Endothelial cell of umbilical vein (primary cell): ENCODE data around the gene VWCE. TPM values are rescaled to one million over a fixed set of nuclear protein-coding genes. Genes with fewer than 3 reads are reported as not detected.

Experiments
- BruUV-seq: library from RNA; stranded (reverse); fragments of 400-500 nt; replicated peaks from 2 replicates; lab custom pipeline; 2021; lab: Mats Ljungman, UMichigan
- CTCF ChIA-PET: fragments of 300-600, 350-600 bp; sonication (Branson Sonifier 250); formaldehyde crosslinking; loops from one replicate; lab custom pipeline; 2021; ENCODE audit warnings: antibody characterized with exemption, inconsistent platforms; lab: Charles Lee
- POLR2A ChIA-PET: fragments of 300-600, 350-600 bp; sonication (Branson Sonifier 250); formaldehyde crosslinking; loops from one replicate; lab custom pipeline; 2021; ENCODE audit warnings: antibody characterized with exemption, inconsistent platforms; lab: Charles Lee
- DNase-seq: peaks from one replicate; pipeline ENCODE4 v3.0.0-alpha.2; 2011; ENCODE audit warnings: low read depth, low spot score
- FAIRE-seq: peaks from 2 replicates; lab custom pipeline; 2011; peaks lifted over from hg19 to GRCh38; lab: Jason Lieb, UNC
- H2AFZ ChIP-seq: 2 replicates; pipeline ENCODE4 v1.6.0; 2012; ENCODE audit warnings: low read depth, low read length, control low read depth, inconsistent platforms
- H3K27ac ChIP-seq: 2 replicates; pipeline ENCODE4 v1.5.1; 2011; ENCODE audit warnings: low read depth, mild to moderate bottlenecking, control low read depth, low read length, moderate library complexity; ENCODE audit not compliant: insufficient read depth
- H3K27me3 ChIP-seq, 2 experiments: 2 replicates each; pipeline versions ENCODE4 v1.6.0 to v1.6.1; 2011; ENCODE audit warnings: low read length in 2 of 2, mixed read lengths in 1 of 2; ENCODE audit not compliant: control insufficient read depth in 2 of 2, insufficient read depth in 2 of 2
- H3K36me3 ChIP-seq, 2 experiments: 2 replicates in 1 of 2; 3 replicates in 1 of 2; pipeline ENCODE4 v1.5.1; 2011; ENCODE audit warnings: low read length in 2 of 2, mild to moderate bottlenecking in 1 of 2, moderate library complexity in 1 of 2; ENCODE audit not compliant: control insufficient read depth in 2 of 2, insufficient read depth in 2 of 2; ENCODE audit errors: extremely low read depth in 1 of 2
- H3K4me1 ChIP-seq: 3 replicates; pipeline ENCODE4 v1.5.1; 2011; ENCODE audit warnings: mild to moderate bottlenecking, low read length; ENCODE audit not compliant: control insufficient read depth, insufficient read depth; ENCODE audit errors: extremely low read depth
- H3K4me2 ChIP-seq: 2 replicates; pipeline ENCODE4 v1.6.1; 2011; ENCODE audit warnings: low read length, control low read depth, mixed read lengths; ENCODE audit not compliant: insufficient read depth
- H3K4me3 ChIP-seq, 3 experiments: fragments of 200-600 bp in 1 of 3; sonication (generic), shearing (Covaris generic) in 1 of 3; replicated peaks in 1 of 3; 2 replicates each; pipeline ENCODE4 v1.5.1; 2011 to 2016; ENCODE audit warnings: control low read depth in 3 of 3, low read length in 3 of 3, mild to moderate bottlenecking in 2 of 3, inconsistent platforms in 1 of 3, low read depth in 1 of 3, moderate library complexity in 1 of 3; ENCODE audit not compliant: insufficient read depth in 1 of 3
- H3K79me2 ChIP-seq: 2 replicates; pipeline ENCODE4 v1.6.0; 2012; ENCODE audit warnings: low read length, inconsistent platforms; ENCODE audit not compliant: control insufficient read depth, insufficient read depth
- H3K9ac ChIP-seq: replicated peaks from 2 replicates; pipeline ENCODE3; 2011; ENCODE audit warnings: low read length, control low read depth; ENCODE audit not compliant: insufficient read depth; ENCODE audit errors: extremely low read depth
- H3K9me1 ChIP-seq: replicated peaks from 3 replicates; pipeline ENCODE4 v1.6.0; 2011; ENCODE audit warnings: mild to moderate bottlenecking, low read length; ENCODE audit not compliant: control insufficient read depth, insufficient read depth; ENCODE audit errors: extremely low read depth
- H3K9me3 ChIP-seq: replicated peaks from 2 replicates; pipeline ENCODE4 v1.5.1; 2012; ENCODE audit warnings: low read length, inconsistent platforms; ENCODE audit not compliant: control insufficient read depth, insufficient read depth
- H4K20me1 ChIP-seq: replicated peaks from 2 replicates; pipeline ENCODE3; 2011; ENCODE audit warnings: mild to moderate bottlenecking, low read length; ENCODE audit not compliant: control insufficient read depth, insufficient read depth; ENCODE audit errors: extremely low read depth
- EZH2 ChIP-seq: IDR thresholded peaks from 2 replicates; pipeline ENCODE4 v1.6.1; 2012; ENCODE audit warnings: borderline replicate concordance, low read depth, mild to moderate bottlenecking, moderate library complexity, low read length, inconsistent platforms; ENCODE audit not compliant: severe bottlenecking
- FOS ChIP-seq: IDR thresholded peaks from 2 replicates; pipeline ENCODE4 v1.6.1; 2011; ENCODE audit warnings: mild to moderate bottlenecking, low read length, moderate library complexity, borderline replicate concordance; ENCODE audit not compliant: insufficient read depth
- GATA2 ChIP-seq: IDR thresholded peaks from 2 replicates; pipeline ENCODE4 v1.7.0; 2011; ENCODE audit warnings: low read depth, mild to moderate bottlenecking, moderate library complexity, mixed read lengths, low read length; ENCODE audit not compliant: insufficient read length, insufficient read depth
- JUN ChIP-seq: IDR thresholded peaks from 2 replicates; pipeline ENCODE4 v1.6.1; 2011; ENCODE audit warnings: borderline replicate concordance, low read depth; ENCODE audit not compliant: insufficient read length, insufficient read depth
- MAX ChIP-seq: IDR thresholded peaks from 2 replicates; pipeline ENCODE4 v1.6.1; 2011; ENCODE audit not compliant: insufficient read depth, insufficient read length
- MYC ChIP-seq: IDR thresholded peaks from one replicate; pipeline ENCODE4 v1.6.1; 2011; ENCODE audit warnings: mild to moderate bottlenecking, low read depth, low read length
- POLR2A ChIP-seq: IDR thresholded peaks from 2 replicates; pipeline ENCODE4 v1.6.1; 2012; ENCODE audit warnings: low read depth, mild to moderate bottlenecking, control low read depth, low read length
- POLR2AphosphoS5 ChIP-seq: IDR thresholded peaks from 2 replicates; pipeline ENCODE4 v1.6.1; 2012; ENCODE audit warnings: low read depth, mild to moderate bottlenecking, control low read depth, low read length, moderate library complexity; ENCODE audit not compliant: insufficient read depth
- dilution Hi-C: fragments of 300-500 bp; cut with MboI; formaldehyde crosslinking; loops from one replicate; pipeline ENCODE4 v1.15.0; 2019; ENCODE audit warnings: low sequenced_read_pairs; ENCODE audit not compliant: extremely low pct_ligation_motif_present
- intact Hi-C: fragments of 100-400 bp; cut with micrococcal nuclease; formaldehyde crosslinking; loops from one replicate; pipeline ENCODE4 v1.10.0; 2022
- polyA plus RNA-seq, 4 experiments: library from polyadenylated mRNA; depleted of rRNA in 3 of 4; stranded (reverse) in 3 of 4; unstranded in 1 of 4; fragments of >200 nt; gene quantifications; 2 replicates each; pipeline versions ENCODE4 v1.2.1 to v1.2.3, GENCODE V29; 2011 to 2012; ENCODE audit warnings: missing spikeins in 1 of 4
- total RNA-seq: library from RNA; stranded (reverse); gene quantifications from 2 replicates; pipeline ENCODE4 v1.2.3, GENCODE V29; 2021
- TF ChIP-seq, protein P1 (sequence below), 2 donors: IDR thresholded peaks; 1 replicate in 1 of 2; 2 replicates in 1 of 2; pipeline ENCODE4 v1.5.1; 2011; ENCODE audit warnings: low read length in 2 of 2, mild to moderate bottlenecking in 2 of 2, moderate library complexity in 2 of 2, control low read depth in 1 of 2, inconsistent platforms in 1 of 2, low read depth in 1 of 2; ENCODE audit not compliant: insufficient read depth in 1 of 2; ENCODE audit errors: extremely low read depth in 1 of 2

The VWCE gene
- total and polyA plus RNA-seq, 2 donors (not counting 3 experiments of a cell fraction or from before 2014, with no cell fraction given), result 6.5 to 14.4 TPM

DNA sequence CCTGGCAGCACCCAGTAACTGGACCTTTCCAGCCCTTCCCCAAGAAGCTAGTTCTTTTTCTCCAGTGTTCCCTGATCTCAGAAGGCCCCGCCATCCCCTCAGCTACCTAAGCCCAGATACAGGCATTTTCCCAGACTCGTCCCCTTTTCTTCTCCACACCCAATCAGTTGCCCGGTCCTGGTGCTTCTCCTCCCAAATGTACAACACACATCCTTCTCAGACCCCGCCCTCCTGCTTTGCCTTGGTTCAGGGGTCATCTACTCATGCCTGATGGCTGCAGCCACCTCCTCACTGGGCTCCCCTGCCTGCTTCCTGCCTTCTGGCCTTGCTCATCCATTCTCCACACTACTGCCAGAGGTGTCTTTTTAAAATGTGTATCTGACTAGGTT is 44.4 kb upstream of the VWCE start:
- no peaks in the 10 kb centered on the region for H4K20me1 ChIP-seq
- no peaks in the 10 kb centered on the region for H3K79me2 ChIP-seq
- ChIA-PET CTCF (interaction anchor here (8.0 kb wide), 1 partner anchor 45 kb away, joined by 345 read pairs; no protein-coding TSS in a partner anchor), POLR2A (no interaction called here)
- no peaks in the 10 kb centered on the region for H3K27me3 ChIP-seq
- intact Hi-C loops, result loop anchor here (10.0 kb wide), 1 partner anchor 85 kb away; no protein-coding TSS in a partner anchor
- no peak overlapping the region for H3K27ac ChIP-seq
- no peak overlapping the region for H2AFZ ChIP-seq
- TF ChIP-seq EZH2 (no peak), POLR2A (no peak)
- H3K4me2 ChIP-seq, result no peak overlapping the region
- no TSS peak for BruUV-seq
- no peak overlapping the region for H3K9ac ChIP-seq
- H3K9me1 ChIP-seq, result no peaks in the 10 kb centered on the region
- no peaks in the 10 kb centered on the region for H3K4me1 ChIP-seq
- dilution Hi-C loops, result no loop called here
- DNase-seq (no peak), FAIRE-seq (no peak)
- peaks cover 0 to 2% of the 10 kb centered on the region in 2 experiments for H3K36me3 ChIP-seq
- H3K9me3 ChIP-seq, result no peaks in the 10 kb centered on the region
- H3K4me3 ChIP-seq, result no peak overlapping the region

DNA sequence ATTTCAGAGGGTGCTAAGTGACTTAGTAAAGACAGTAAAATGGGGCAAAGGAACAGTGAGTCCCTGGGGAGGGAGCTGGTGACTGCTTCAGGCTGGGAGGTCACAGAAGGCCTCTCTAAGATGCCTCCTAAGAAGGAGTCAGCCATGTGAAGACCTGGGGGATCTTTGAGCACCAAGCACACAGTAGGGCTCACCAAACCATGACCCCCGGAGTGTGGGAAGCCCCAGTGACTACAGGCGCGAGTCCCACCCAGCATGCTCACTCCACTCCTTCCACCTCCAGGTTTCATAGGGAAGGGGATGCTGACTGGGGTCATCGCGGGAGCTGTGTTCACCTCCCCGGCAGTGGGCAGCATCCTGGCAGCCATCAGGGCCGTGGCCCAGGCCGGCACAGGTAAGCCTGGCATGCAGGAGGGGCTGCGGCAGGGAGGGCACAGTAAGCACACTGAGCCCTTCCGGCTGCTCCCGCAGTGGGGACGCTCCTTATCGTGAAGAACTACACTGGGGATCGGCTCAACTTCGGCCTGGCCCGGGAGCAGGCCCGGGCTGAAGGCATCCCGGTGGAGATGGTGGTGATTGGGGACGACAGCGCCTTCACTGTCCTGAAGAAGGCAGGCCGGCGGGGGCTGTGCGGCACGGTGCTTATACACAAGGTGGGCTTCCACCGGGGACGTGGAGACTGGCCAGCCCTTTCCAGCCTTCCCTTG is 43.8 kb upstream of the VWCE start:
- Histone ChIP-seq H3K9me1 (no peaks in the 10 kb centered on the region), H3K9ac (no peak overlapping the region), H3K79me2 (no peaks in the 10 kb centered on the region), H2AFZ (no peak overlapping the region), H3K4me1 (no peaks in the 10 kb centered on the region), H3K9me3 (no peaks in the 10 kb centered on the region), H4K20me1 (no peaks in the 10 kb centered on the region), H3K4me3 (no peak overlapping the region), H3K27me3 (no peaks in the 10 kb centered on the region), H3K4me2 (no peak overlapping the region), H3K27ac (no peak overlapping the region), H3K36me3 (peaks cover 0 to 2% of the 10 kb centered on the region in 2 experiments)
- TF ChIP-seq MYC, result no peak
- no peak for TF ChIP-seq MAX
- TF ChIP-seq GATA2, result no peak
- TF ChIP-seq POLR2A, result no peak
- TF ChIP-seq, protein P1, sequence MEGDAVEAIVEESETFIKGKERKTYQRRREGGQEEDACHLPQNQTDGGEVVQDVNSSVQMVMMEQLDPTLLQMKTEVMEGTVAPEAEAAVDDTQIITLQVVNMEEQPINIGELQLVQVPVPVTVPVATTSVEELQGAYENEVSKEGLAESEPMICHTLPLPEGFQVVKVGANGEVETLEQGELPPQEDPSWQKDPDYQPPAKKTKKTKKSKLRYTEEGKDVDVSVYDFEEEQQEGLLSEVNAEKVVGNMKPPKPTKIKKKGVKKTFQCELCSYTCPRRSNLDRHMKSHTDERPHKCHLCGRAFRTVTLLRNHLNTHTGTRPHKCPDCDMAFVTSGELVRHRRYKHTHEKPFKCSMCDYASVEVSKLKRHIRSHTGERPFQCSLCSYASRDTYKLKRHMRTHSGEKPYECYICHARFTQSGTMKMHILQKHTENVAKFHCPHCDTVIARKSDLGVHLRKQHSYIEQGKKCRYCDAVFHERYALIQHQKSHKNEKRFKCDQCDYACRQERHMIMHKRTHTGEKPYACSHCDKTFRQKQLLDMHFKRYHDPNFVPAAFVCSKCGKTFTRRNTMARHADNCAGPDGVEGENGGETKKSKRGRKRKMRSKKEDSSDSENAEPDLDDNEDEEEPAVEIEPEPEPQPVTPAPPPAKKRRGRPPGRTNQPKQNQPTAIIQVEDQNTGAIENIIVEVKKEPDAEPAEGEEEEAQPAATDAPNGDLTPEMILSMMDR (IDR thresholded peaks at IDR 0.05; ENCODE audit: extremely low read depth in 1 of 2, insufficient read depth in 1 of 2, low read depth in 1 of 2, low read length in 2 of 2), result no peak
- TF ChIP-seq FOS, result no peak
- no peak for TF ChIP-seq JUN
- no peak for TF ChIP-seq EZH2
- TF ChIP-seq POLR2AphosphoS5, result no peak
- DNase-seq, result no peak
- CTCF ChIA-PET, result interaction anchor here (1.5 to 8.0 kb wide), 2 partner anchors 20 to 45 kb away, joined by 3 to 345 read pairs; no protein-coding TSS in a partner anchor
- dilution Hi-C loops, result no loop called here
- intact Hi-C loops, result loop anchor here (10.0 kb wide), 1 partner anchor 84 kb away; no protein-coding TSS in a partner anchor
- POLR2A ChIA-PET, result no interaction called here
- BruUV-seq, result no TSS peak
- FAIRE-seq, result no peak
